Kidney epithelial cell (primary cell): ENCODE data around the gene FAM200C. TPM values are rescaled to one million over a fixed set of nuclear protein-coding genes. Genes with fewer than 3 reads are reported as not detected.

Experiments used
- DNase-seq: peaks from one replicate; pipeline ENCODE4 v3.0.0-alpha.2; 2010; ENCODE audit warnings: low read depth
- H3K27me3 ChIP-seq: 2 replicates; pipeline ENCODE4 v1.6.0; 2011; ENCODE audit warnings: low read length; ENCODE audit not compliant: control insufficient read depth, insufficient read depth
- H3K36me3 ChIP-seq: 2 replicates; pipeline ENCODE4 v1.5.1; 2011; ENCODE audit warnings: low read length; ENCODE audit not compliant: control insufficient read depth, insufficient read depth
- H3K4me3 ChIP-seq: 2 replicates; pipeline ENCODE4 v1.5.1; 2011; ENCODE audit warnings: low read depth, mild to moderate bottlenecking, control low read depth, low read length
- CTCF ChIP-seq: IDR thresholded peaks from 2 replicates; pipeline ENCODE4 v1.5.1; 2011; ENCODE audit warnings: mild to moderate bottlenecking, moderate library complexity, low read length, control low read depth, inconsistent platforms; ENCODE audit not compliant: insufficient read depth, poor library complexity, severe bottlenecking
- total RNA-seq: library from RNA; depleted of rRNA; stranded (reverse); fragments of >200 nt; gene quantifications from 2 replicates; pipeline ENCODE4 v1.2.3, GENCODE V29; 2015

The FAM200C gene
- total RNA-seq, 1 donor from 2014 or later, result 1.9 TPM

DNA sequence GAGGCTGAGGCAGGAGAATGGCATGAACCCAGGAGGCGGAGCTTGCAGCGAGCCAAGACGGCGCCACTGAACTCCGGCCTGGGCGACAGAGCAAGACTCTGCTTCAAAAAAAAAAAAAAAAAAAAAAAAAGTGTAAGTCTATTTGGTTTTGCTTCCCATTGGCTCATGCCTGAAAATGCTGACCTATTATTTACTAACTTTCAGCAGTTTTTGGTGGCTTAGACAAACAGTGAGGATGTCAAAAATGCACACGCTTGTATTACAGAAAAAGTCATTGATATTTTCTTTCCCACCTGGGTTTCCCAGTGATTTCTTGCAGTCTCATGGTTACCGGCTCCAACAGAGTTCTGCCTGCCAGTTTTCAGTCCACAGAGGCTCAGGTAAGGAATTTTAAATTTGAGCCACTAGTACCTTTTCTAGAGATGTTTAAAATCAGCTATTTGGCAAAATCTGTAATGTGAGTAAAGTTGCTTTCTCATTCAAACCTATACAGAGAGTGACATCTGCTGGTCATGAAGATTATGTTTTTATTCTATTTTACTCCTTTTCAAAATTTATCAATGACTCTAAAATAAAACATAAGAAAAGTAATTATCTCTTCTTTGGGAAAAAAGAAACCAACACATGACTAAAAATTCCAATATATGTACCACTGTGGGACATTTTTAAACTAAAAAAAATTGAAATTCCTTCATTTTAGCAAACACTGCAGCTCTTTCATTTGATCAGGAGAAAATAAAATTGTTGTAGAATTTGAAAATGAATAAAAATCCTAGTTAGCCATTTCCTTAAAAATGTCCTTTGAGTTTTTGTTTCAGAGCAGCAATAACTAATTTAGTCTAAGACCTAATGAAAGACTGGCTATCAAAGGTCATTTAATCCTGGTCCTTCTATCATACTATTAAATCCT, 8.8 kb downstream of the FAM200C start:
- H3K36me3 ChIP-seq, result no peaks in the 10 kb centered on the region
- DNase-seq, result no peak
- no peak overlapping the region for H3K4me3 ChIP-seq
- TF ChIP-seq CTCF, result peak; percentile 15
- no peaks in the 10 kb centered on the region for H3K27me3 ChIP-seq

DNA sequence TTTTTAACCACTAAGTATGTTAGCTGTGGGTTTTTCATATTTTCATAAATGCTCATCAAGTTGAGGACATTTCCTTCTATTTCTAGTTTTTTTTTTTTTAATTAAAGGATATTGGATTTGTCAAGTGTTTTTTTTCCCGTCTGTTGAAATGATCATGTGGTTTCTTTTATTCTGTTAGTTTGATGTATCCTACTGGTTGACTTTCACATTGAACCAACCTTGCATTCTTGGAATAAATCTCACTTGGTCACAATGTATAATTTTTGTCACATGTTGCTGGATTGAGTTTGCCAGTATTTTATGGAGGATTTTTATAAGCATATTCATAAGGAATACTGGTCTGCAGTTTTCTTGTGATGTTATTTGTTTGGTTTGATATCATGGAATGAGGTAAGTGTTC, 12.4 kb downstream of the FAM200C start:
- TF ChIP-seq CTCF, result no peak
- no peaks in the 10 kb centered on the region for H3K36me3 ChIP-seq
- H3K4me3 ChIP-seq, result no peak overlapping the region
- H3K27me3 ChIP-seq, result no peaks in the 10 kb centered on the region
- no peak for DNase-seq

GRCh38 chr5:160385496-160385895, 14.4 kb downstream of the FAM200C start:
- no peak overlapping the region for H3K4me3 ChIP-seq
- H3K36me3 ChIP-seq, result no peaks in the 10 kb centered on the region
- H3K27me3 ChIP-seq, result no peaks in the 10 kb centered on the region
- DNase-seq, result no peak
- TF ChIP-seq CTCF, result no peak

DNA sequence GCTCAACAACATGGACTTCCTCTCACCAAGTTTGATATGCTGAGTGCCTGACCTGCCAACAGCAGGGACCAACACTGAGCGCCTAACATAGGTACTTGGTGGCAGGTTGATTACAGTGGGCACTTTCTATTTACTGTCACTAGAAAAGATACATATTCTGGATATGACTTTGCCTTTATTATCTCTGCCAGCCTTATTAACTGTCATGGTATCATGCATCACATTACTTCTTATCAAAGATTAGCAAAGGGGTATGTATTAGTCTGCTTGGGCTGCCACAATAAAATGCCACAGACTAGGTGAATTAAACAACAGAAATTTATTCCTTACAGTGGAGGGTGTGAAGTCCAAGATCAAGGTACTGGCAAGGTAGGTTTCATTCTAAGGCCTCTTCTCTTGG, 15.2 kb downstream of the FAM200C start:
- Histone ChIP-seq H3K36me3 (no peaks in the 10 kb centered on the region), H3K27me3 (no peaks in the 10 kb centered on the region), H3K4me3 (no peak overlapping the region)
- DNase-seq, result no peak
- no peak for TF ChIP-seq CTCF

DNA sequence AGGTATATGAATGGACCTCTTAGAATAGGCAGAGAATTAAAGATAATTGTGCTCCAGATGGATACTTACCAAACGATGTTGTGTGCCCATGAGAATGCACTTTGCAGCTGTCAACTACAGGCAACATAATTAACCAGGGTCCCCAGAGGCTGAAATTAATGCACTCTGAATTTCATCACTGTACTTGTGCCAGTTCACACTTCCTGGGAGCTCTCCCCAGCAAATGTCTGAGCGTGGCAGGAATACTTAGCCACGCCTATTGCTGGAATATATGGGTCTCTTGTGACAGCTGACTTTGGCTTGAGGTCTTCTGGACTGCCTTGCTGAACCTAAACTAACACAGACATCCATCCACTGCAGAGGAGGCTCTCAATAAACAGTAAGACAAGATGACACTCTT, 17.5 kb downstream of the FAM200C start:
- H3K4me3 ChIP-seq, result no peak overlapping the region
- H3K36me3 ChIP-seq, result no peaks in the 10 kb centered on the region
- TF ChIP-seq CTCF, result no peak
- no peaks in the 10 kb centered on the region for H3K27me3 ChIP-seq
- no peak for DNase-seq

GRCh38 chr5:160380041-160380440, 19.8 kb downstream of the FAM200C start:
- TF ChIP-seq CTCF, result no peak
- Histone ChIP-seq H3K4me3 (no peak overlapping the region), H3K27me3 (no peaks in the 10 kb centered on the region), H3K36me3 (no peaks in the 10 kb centered on the region)
- no peak for DNase-seq
